ENCODE results near the gene PNPLA1.

The PNPLA1 gene

DNA sequence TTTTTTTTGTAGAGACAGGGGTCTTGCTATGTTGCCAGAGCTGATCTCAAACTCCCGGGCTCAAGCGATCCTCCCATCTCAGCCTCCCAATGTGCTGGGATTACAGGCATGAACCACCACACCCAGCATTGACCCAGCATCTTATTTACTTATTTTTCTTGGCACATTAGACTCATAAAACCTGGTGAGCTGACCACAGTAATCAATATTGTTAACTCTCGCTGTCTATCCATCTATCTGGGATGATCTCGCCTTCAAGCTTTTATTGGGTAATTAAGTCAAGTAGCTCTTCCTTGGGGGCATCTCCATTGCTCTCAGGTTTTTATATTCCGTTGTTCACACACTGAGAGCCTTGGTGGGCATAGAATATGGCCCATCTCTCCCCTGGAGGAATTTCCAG, 17.0 kb downstream of the PNPLA1 start:
- H3K4me3 ChIP-seq (ENCODE audit: low read length), result no peak overlapping the region
- no peaks in the 10 kb centered on the region for H3K36me3 ChIP-seq (replicated peaks; ENCODE audit: low read depth, low read length)
- no peak overlapping the region for H3K4me2 ChIP-seq (ENCODE audit: low read length)
- TF ChIP-seq, protein P1, sequence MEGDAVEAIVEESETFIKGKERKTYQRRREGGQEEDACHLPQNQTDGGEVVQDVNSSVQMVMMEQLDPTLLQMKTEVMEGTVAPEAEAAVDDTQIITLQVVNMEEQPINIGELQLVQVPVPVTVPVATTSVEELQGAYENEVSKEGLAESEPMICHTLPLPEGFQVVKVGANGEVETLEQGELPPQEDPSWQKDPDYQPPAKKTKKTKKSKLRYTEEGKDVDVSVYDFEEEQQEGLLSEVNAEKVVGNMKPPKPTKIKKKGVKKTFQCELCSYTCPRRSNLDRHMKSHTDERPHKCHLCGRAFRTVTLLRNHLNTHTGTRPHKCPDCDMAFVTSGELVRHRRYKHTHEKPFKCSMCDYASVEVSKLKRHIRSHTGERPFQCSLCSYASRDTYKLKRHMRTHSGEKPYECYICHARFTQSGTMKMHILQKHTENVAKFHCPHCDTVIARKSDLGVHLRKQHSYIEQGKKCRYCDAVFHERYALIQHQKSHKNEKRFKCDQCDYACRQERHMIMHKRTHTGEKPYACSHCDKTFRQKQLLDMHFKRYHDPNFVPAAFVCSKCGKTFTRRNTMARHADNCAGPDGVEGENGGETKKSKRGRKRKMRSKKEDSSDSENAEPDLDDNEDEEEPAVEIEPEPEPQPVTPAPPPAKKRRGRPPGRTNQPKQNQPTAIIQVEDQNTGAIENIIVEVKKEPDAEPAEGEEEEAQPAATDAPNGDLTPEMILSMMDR (IDR thresholded peaks at IDR 0.05; ENCODE audit: low read depth, low read length), result no peak
- TF ChIP-seq EZH2phosphoT487 (IDR thresholded peaks at IDR 0.05; ENCODE audit: low read depth), result no peak
- H3K27ac ChIP-seq (ENCODE audit: low read length), result no peak overlapping the region
- no peaks in the 10 kb centered on the region for H3K4me1 ChIP-seq (ENCODE audit: low read length)
- H3K79me2 ChIP-seq (ENCODE audit: low read length), result no peaks in the 10 kb centered on the region
- no peak overlapping the region for H2AFZ ChIP-seq (ENCODE audit: low read depth, low read length)
- H4K20me1 ChIP-seq (ENCODE audit: insufficient read depth, low read length), result no peaks in the 10 kb centered on the region
- no peak overlapping the region for H3K9ac ChIP-seq (ENCODE audit: low read length)
- H3K9me3 ChIP-seq (ENCODE audit: insufficient read depth, low read length), result no peaks in the 10 kb centered on the region
- H3K27me3 ChIP-seq (ENCODE audit: low read depth, low read length), result peaks cover 59% of the 10 kb centered on the region

DNA sequence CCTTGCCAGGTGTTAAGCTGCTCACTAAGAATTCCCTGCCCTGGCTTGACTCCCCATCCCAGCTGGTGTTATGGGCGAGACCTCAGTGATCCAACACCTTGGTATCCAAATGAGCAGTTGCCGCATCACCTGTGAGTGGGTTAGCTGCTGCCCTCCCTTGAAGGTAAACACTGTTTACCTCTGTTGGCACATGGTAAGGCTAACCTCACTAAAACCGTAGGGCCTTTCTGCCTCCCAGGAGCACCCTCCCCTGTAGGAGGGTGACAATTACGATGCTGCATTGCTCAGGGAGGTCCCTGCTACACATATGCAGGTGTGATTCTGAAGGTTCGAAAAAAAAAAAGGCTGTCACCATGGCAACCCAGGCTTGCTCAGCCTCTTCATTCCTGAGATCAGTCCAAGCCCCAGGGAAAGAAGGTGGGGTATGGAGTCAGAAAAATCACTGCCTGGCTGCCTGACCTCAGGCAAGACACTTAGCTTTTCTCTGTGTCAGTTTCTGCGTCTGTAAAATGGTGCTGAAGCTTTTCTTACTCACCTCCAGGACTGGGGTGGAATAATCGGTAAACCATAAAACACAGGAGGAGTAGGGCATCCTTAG, 19.5 kb downstream of the PNPLA1 start:
- TF ChIP-seq, protein P1 (IDR thresholded peaks at IDR 0.05; ENCODE audit: low read depth, low read length), result no peak
- no peak for TF ChIP-seq EZH2phosphoT487 (IDR thresholded peaks at IDR 0.05; ENCODE audit: low read depth)
- Histone ChIP-seq H4K20me1 (ENCODE audit: insufficient read depth, low read length) (no peaks in the 10 kb centered on the region), H3K36me3 (replicated peaks; ENCODE audit: low read depth, low read length) (no peaks in the 10 kb centered on the region), H3K27ac (ENCODE audit: low read length) (no peak overlapping the region), H3K4me1 (ENCODE audit: low read length) (no peaks in the 10 kb centered on the region), H3K79me2 (ENCODE audit: low read length) (no peaks in the 10 kb centered on the region), H3K9ac (ENCODE audit: low read length) (no peak overlapping the region), H3K9me3 (ENCODE audit: insufficient read depth, low read length) (no peaks in the 10 kb centered on the region), H3K27me3 (ENCODE audit: low read depth, low read length) (peaks cover 45% of the 10 kb centered on the region), H2AFZ (ENCODE audit: low read depth, low read length) (no peak overlapping the region), H3K4me3 (ENCODE audit: low read length) (no peak overlapping the region), H3K4me2 (ENCODE audit: low read length) (no peak overlapping the region)

DNA sequence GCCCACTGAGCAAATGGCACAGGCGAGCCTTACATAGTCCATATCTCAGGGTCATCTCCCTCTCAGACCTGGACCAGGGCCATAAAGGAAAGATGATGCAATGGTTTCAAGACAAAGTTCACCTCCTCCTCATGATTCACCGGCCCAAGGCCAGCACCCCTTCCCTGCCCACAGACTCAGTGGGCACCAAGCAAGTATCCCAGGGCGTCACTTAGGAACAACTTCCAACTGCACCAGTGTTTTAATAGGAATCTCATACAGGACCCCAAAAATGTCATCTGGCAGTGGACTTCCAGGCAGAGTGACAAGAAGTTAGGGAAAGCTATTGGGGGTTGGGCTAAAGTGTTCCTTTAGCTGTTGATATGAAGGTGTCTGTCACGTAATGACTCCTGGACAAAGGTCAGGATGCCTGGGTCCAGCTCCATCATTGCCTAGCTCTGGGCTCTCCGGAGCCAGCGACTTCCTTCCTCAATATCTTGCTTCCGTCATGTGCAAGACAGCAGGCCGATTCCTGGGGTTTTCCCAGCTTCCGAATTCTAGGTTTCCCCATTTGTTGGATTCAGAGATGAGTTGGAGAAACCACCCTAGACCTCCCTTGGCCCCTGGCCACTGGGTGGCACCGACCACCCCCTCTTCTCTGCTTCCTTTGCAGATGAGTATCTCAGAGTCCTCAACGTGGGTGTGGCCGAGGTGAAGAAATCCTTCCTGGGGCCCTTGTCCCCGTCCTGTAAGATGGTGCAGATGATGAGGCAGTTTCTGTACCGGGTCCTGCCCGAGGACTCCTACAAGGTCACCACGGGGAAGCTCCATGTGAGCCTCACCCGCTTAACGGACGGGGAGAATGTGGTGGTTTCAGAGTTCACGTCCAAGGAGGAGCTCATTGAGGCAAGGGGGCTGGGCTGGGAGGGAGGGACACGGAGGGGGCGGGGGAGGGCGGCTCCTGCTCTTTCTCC, 21.1 kb downstream of the PNPLA1 start:
- no peaks in the 10 kb centered on the region for H3K9me3 ChIP-seq (ENCODE audit: insufficient read depth, low read length)
- no peaks in the 10 kb centered on the region for H4K20me1 ChIP-seq (ENCODE audit: insufficient read depth, low read length)
- H3K79me2 ChIP-seq (ENCODE audit: low read length), result no peaks in the 10 kb centered on the region
- no peak overlapping the region for H3K27ac ChIP-seq (ENCODE audit: low read length)
- no peak overlapping the region for H3K9ac ChIP-seq (ENCODE audit: low read length)
- no peak for TF ChIP-seq EZH2phosphoT487 (IDR thresholded peaks at IDR 0.05; ENCODE audit: low read depth)
- TF ChIP-seq, protein P1 (IDR thresholded peaks at IDR 0.05; ENCODE audit: low read depth, low read length), result no peak
- no peaks in the 10 kb centered on the region for H3K36me3 ChIP-seq (replicated peaks; ENCODE audit: low read depth, low read length)
- no peaks in the 10 kb centered on the region for H3K4me1 ChIP-seq (ENCODE audit: low read length)
- no peak overlapping the region for H3K4me2 ChIP-seq (ENCODE audit: low read length)
- H3K4me3 ChIP-seq (ENCODE audit: low read length), result no peak overlapping the region
- H2AFZ ChIP-seq (ENCODE audit: low read depth, low read length), result no peak overlapping the region
- H3K27me3 ChIP-seq (ENCODE audit: low read depth, low read length), result peaks cover 48% of the 10 kb centered on the region

DNA sequence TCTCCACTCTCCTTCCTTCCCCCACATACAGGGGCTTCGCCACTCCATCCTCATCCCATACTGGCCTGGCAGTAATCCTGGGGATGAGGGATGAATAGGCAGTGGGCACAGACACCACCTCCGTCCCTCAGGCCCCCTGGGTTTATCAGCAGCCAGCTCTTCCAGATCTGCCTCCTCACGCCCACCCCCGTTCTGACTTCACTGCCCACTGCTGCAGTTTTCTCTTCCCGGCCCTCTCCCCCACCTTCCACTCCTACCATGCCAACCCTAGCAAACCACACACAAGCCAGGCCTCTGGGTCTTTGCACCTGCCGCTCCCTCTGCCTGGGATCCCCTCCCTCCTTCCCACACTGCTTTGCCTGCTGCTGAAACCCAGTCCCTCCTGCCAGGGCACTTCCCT, 22.3 kb downstream of the PNPLA1 start:
- peaks cover 54% of the 10 kb centered on the region for H3K27me3 ChIP-seq (ENCODE audit: low read depth, low read length)
- H3K4me1 ChIP-seq (ENCODE audit: low read length), result peaks cover under 1% of the 10 kb centered on the region; the same call in 1 of the 2 replicates
- H3K4me3 ChIP-seq (ENCODE audit: low read length), result no peak overlapping the region
- H4K20me1 ChIP-seq (ENCODE audit: insufficient read depth, low read length), result no peaks in the 10 kb centered on the region
- no peak overlapping the region for H2AFZ ChIP-seq (ENCODE audit: low read depth, low read length)
- no peak overlapping the region for H3K9ac ChIP-seq (ENCODE audit: low read length)
- H3K9me3 ChIP-seq (ENCODE audit: insufficient read depth, low read length), result no peaks in the 10 kb centered on the region
- H3K36me3 ChIP-seq (replicated peaks; ENCODE audit: low read depth, low read length), result no peaks in the 10 kb centered on the region
- no peak overlapping the region for H3K27ac ChIP-seq (ENCODE audit: low read length)
- H3K79me2 ChIP-seq (ENCODE audit: low read length), result no peaks in the 10 kb centered on the region
- H3K4me2 ChIP-seq (ENCODE audit: low read length), result no peak overlapping the region
- TF ChIP-seq EZH2phosphoT487 (IDR thresholded peaks at IDR 0.05; ENCODE audit: low read depth), result no peak
- TF ChIP-seq, protein P1 (IDR thresholded peaks at IDR 0.05; ENCODE audit: low read depth, low read length), result no peak

Measured in OCI-LY3 (cell line).